ES-I3 (cell line): Measurements from ENCODE around the gene VPS26C.

Source experiments
- H3K36me3 ChIP-seq: 2 replicates; pipeline ENCODE4 v1.6.1; 2013; ENCODE audit warnings: mild to moderate bottlenecking, low read length, control low read depth, moderate library complexity; ENCODE audit not compliant: insufficient read depth
- H3K4me1 ChIP-seq: 2 replicates; pipeline ENCODE4 v1.6.1; 2013; ENCODE audit warnings: mild to moderate bottlenecking, control low read depth, low read length; ENCODE audit not compliant: insufficient read depth
- H3K9ac ChIP-seq: 2 replicates; pipeline ENCODE4 v1.6.1; 2013; ENCODE audit warnings: low read depth, mild to moderate bottlenecking, low read length, moderate library complexity
- H3K9me3 ChIP-seq: 2 replicates; pipeline ENCODE4 v1.6.1; 2013; ENCODE audit warnings: mild to moderate bottlenecking, low read length, moderate library complexity; ENCODE audit not compliant: control insufficient read depth, insufficient read depth

The VPS26C gene

GRCh38 chr21:37251294-37251634, 15.9 kb downstream of the VPS26C start:
- H3K9ac ChIP-seq, result no peak overlapping the region
- H3K36me3 ChIP-seq, result no peaks in the 10 kb centered on the region
- no peaks in the 10 kb centered on the region for H3K4me1 ChIP-seq
- no peaks in the 10 kb centered on the region for H3K9me3 ChIP-seq

GRCh38 chr21:37249112-37249904, 17.8 kb downstream of the VPS26C start:
- Histone ChIP-seq H3K4me1 (peaks cover 8% of the 10 kb centered on the region; the same call in 1 of the 2 replicates), H3K9me3 (no peaks in the 10 kb centered on the region), H3K36me3 (no peaks in the 10 kb centered on the region), H3K9ac (no peak overlapping the region)

- Histone ChIP-seq H3K36me3 (no peaks in the 10 kb centered on the region), H3K9me3 (no peaks in the 10 kb centered on the region), H3K4me1 (peaks cover 10% of the 10 kb centered on the region; the same call in 1 of the 2 replicates), H3K9ac (no peak overlapping the region)
Observed at GRCh38 chr21:37248298-37248697, 18.8 kb downstream of the VPS26C start.

GRCh38 chr21:37245151-37245550, 22.0 kb downstream of the VPS26C start:
- no peak overlapping the region for H3K9ac ChIP-seq
- H3K4me1 ChIP-seq, result peaks cover 11% of the 10 kb centered on the region; the same call in 1 of the 2 replicates
- no peaks in the 10 kb centered on the region for H3K36me3 ChIP-seq
- H3K9me3 ChIP-seq, result no peaks in the 10 kb centered on the region

- peaks cover 11% of the 10 kb centered on the region; the same call in 1 of the 2 replicates for H3K4me1 ChIP-seq
- no peaks in the 10 kb centered on the region for H3K9me3 ChIP-seq
- no peak overlapping the region for H3K9ac ChIP-seq
- H3K36me3 ChIP-seq, result no peaks in the 10 kb centered on the region
Observed at GRCh38 chr21:37244501-37245095, 22.5 kb downstream of the VPS26C start.

- Histone ChIP-seq H3K36me3 (no peaks in the 10 kb centered on the region), H3K9me3 (no peaks in the 10 kb centered on the region), H3K9ac (no peak overlapping the region), H3K4me1 (peaks cover 11% of the 10 kb centered on the region; the same call in 1 of the 2 replicates)
Observed at GRCh38 chr21:37243961-37244360, 23.2 kb downstream of the VPS26C start.

GRCh38 chr21:37241426-37241825, 25.7 kb downstream of the VPS26C start:
- H3K9me3 ChIP-seq, result no peaks in the 10 kb centered on the region
- H3K36me3 ChIP-seq, result no peaks in the 10 kb centered on the region
- H3K9ac ChIP-seq, result no peak overlapping the region
- peaks cover 11% of the 10 kb centered on the region; the same call in 1 of the 2 replicates for H3K4me1 ChIP-seq

- Histone ChIP-seq H3K36me3 (no peaks in the 10 kb centered on the region), H3K4me1 (peaks cover 11% of the 10 kb centered on the region; the same call in 1 of the 2 replicates), H3K9me3 (no peaks in the 10 kb centered on the region), H3K9ac (no peak overlapping the region)
Observed at GRCh38 chr21:37240978-37241377, 26.2 kb downstream of the VPS26C start.

GRCh38 chr21:37237764-37238163, 29.4 kb downstream of the VPS26C start:
- no peaks in the 10 kb centered on the region for H3K9me3 ChIP-seq
- H3K36me3 ChIP-seq, result no peaks in the 10 kb centered on the region
- no peak overlapping the region for H3K9ac ChIP-seq
- H3K4me1 ChIP-seq, result no peaks in the 10 kb centered on the region

- no peak overlapping the region for H3K9ac ChIP-seq
- H3K9me3 ChIP-seq, result no peaks in the 10 kb centered on the region
- H3K4me1 ChIP-seq, result no peaks in the 10 kb centered on the region
- H3K36me3 ChIP-seq, result no peaks in the 10 kb centered on the region
Observed at GRCh38 chr21:37237346-37237745, 29.8 kb downstream of the VPS26C start.

- Histone ChIP-seq H3K9ac (no peak overlapping the region), H3K36me3 (peaks cover 3% of the 10 kb centered on the region; the same call in 1 of the 2 replicates), H3K4me1 (no peaks in the 10 kb centered on the region), H3K9me3 (no peaks in the 10 kb centered on the region)
Observed at GRCh38 chr21:37233551-37234146, 33.5 kb downstream of the VPS26C start.

GRCh38 chr21:37232274-37233018, 34.7 kb downstream of the VPS26C start:
- peaks cover 9% of the 10 kb centered on the region; the same call in 1 of the 2 replicates for H3K36me3 ChIP-seq
- no peaks in the 10 kb centered on the region for H3K9me3 ChIP-seq
- no peak overlapping the region for H3K9ac ChIP-seq
- H3K4me1 ChIP-seq, result no peaks in the 10 kb centered on the region

- Histone ChIP-seq H3K9ac (no peak overlapping the region), H3K36me3 (peaks cover 13% of the 10 kb centered on the region), H3K4me1 (no peaks in the 10 kb centered on the region), H3K9me3 (no peaks in the 10 kb centered on the region)
Observed at GRCh38 chr21:37231671-37232070, 35.5 kb downstream of the VPS26C start.

GRCh38 chr21:37231249-37231645, 35.9 kb downstream of the VPS26C start:
- Histone ChIP-seq H3K36me3 (peaks cover 17% of the 10 kb centered on the region), H3K9me3 (no peaks in the 10 kb centered on the region), H3K9ac (no peak overlapping the region), H3K4me1 (no peaks in the 10 kb centered on the region)
